AG10803 (cell line): ENCODE measurements around the gene NUP35.

Experiments
- DNase-seq: peaks from one replicate; pipeline ENCODE4 v3.0.0; 2010; ENCODE audit warnings: low read depth
- H3K4me3 ChIP-seq: 2 replicates; pipeline ENCODE4 v1.5.1; 2011; ENCODE audit warnings: mild to moderate bottlenecking, low read length, control low read depth
- CTCF ChIP-seq: conservative IDR thresholded peaks from 2 replicates; pipeline ENCODE4 v1.5.1; 2011; ENCODE audit warnings: mild to moderate bottlenecking, low read length, control low read depth, inconsistent platforms

Gene NUP35

GRCh38 chr2:183207110-183207509 is 82.9 kb downstream of the NUP35 start:
- no peak for TF ChIP-seq CTCF
- no peak overlapping the region for H3K4me3 ChIP-seq
- peak; percentile 74 for DNase-seq

- no peak for TF ChIP-seq CTCF
- no peak for DNase-seq
- no peak overlapping the region for H3K4me3 ChIP-seq
Measured at GRCh38 chr2:183209395-183210028, 85.3 kb downstream of the NUP35 start.
